M059J (cell line): ENCODE results near the gene BCAR1. TPM values are rescaled to one million over a fixed set of nuclear protein-coding genes. Genes with fewer than 3 reads are reported as not detected.

Experiments
- total RNA-seq: library from RNA; depleted of rRNA; stranded (reverse); fragments of >200 nt; shearing (Covaris generic); gene quantifications from 2 replicates; pipeline ENCODE4 v1.2.3, GENCODE V29; 2014; rRNA removed

Gene BCAR1
- total RNA-seq, 1 experiment from 2014 or later = 80.5 TPM

Other genes with a start within 250 kb of the BCAR1 start
- 0.42 TPM in 2 replicates for gene LDHD, start 134.8 kb downstream of the BCAR1 start, total RNA-seq
- gene ZFP1, start 103.1 kb downstream of the BCAR1 start, total RNA-seq = 14.4 and 14.6 TPM in 2 replicates
- not detected in 2 replicates for gene CTRB2, start 44.5 kb downstream of the BCAR1 start, total RNA-seq
- not detected in 2 replicates for gene CTRB1, start 32.6 kb downstream of the BCAR1 start, total RNA-seq
- gene CFDP1, start 181.9 kb upstream of the BCAR1 start, total RNA-seq = 91.3 and 111 TPM in 2 replicates
- 17.5 and 27.5 TPM in 2 replicates for gene TMEM170A, start 213.1 kb upstream of the BCAR1 start, total RNA-seq
- gene CHST6, start 243.8 kb upstream of the BCAR1 start, total RNA-seq = 0.98 and 1.4 TPM in 2 replicates